KMS-11 (cell line): Measurements from ENCODE around the gene PRKCZ.

Source experiments
- H2AFZ ChIP-seq: fragments of 200-600 bp; sonication (generic); 2 replicates; pipeline ENCODE4 v1.6.1; 2016; ENCODE audit warnings: antibody characterized with exemption, mixed run types, low read depth
- H3K27ac ChIP-seq: fragments of 200-600 bp; sonication (generic); 2 replicates; pipeline ENCODE4 v1.6.1; 2016; ENCODE audit warnings: mild to moderate bottlenecking, mixed run types
- H3K27me3 ChIP-seq: fragments of 200-600 bp; sonication (generic); 2 replicates; pipeline ENCODE4 v1.6.1; 2017; ENCODE audit warnings: mild to moderate bottlenecking, low read depth, mixed run types, moderate library complexity; ENCODE audit not compliant: insufficient read depth
- H3K36me3 ChIP-seq: fragments of 200-600 bp; sonication (generic); 2 replicates; pipeline ENCODE4 v1.6.1; 2017; ENCODE audit warnings: mild to moderate bottlenecking, mixed run types; ENCODE audit not compliant: insufficient read depth
- H3K4me1 ChIP-seq: fragments of 200-600 bp; sonication (generic); 2 replicates; pipeline ENCODE4 v1.6.1; 2016; ENCODE audit warnings: mild to moderate bottlenecking, low read depth, mixed run types; ENCODE audit not compliant: poor library complexity, severe bottlenecking
- H3K4me2 ChIP-seq: fragments of 200-600 bp; sonication (generic); 2 replicates; pipeline ENCODE4 v1.7.0; 2016; ENCODE audit warnings: mild to moderate bottlenecking, mixed run types
- H3K4me3 ChIP-seq: fragments of 200-600 bp; sonication (generic); IDR thresholded peaks from 2 replicates; pipeline ENCODE4 v1.6.1; 2017; ENCODE audit warnings: low read depth, low read length, mixed read lengths; ENCODE audit not compliant: insufficient read depth
- H3K79me2 ChIP-seq: fragments of 200-600 bp; sonication (generic); 2 replicates; pipeline ENCODE4 v1.6.1; 2016; ENCODE audit warnings: low read depth, mixed run types; ENCODE audit not compliant: insufficient read depth
- H3K9ac ChIP-seq: fragments of 200-600 bp; sonication (generic); 2 replicates; pipeline ENCODE4 v1.6.1; 2016; ENCODE audit warnings: mild to moderate bottlenecking, mixed run types
- H4K20me1 ChIP-seq: fragments of 200-600 bp; sonication (generic); 2 replicates; pipeline ENCODE4 v1.6.1; 2016; ENCODE audit warnings: mild to moderate bottlenecking, mixed run types; ENCODE audit not compliant: insufficient read depth
- TF ChIP-seq, protein P1 (sequence below): fragments of 200-600 bp; sonication (generic); conservative IDR thresholded peaks from 2 replicates; pipeline ENCODE4 v1.6.1; 2017; ENCODE audit warnings: low read depth, mild to moderate bottlenecking, antibody characterized with exemption, low read length, moderate library complexity, mixed read lengths

PRKCZ gene

DNA sequence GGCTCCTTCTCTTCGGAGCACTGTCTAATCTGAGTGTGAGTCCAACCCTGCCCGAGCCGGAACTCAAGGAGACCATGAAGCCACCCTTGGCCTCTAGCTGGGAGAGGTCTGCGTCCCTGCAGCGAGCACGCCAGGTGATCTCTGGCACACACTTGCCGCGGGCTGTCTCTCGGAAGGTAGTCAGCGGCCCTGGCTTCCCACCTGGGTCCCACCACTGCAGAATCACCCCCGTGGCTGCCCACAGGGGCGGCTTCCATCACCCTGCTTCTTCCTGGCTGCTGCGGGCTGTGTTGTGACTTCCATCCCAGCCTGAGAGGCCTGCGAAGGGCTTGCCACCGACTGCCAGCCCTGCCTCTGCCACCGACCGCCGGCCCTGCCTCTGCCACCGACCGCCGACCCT, 127.3 kb downstream of the PRKCZ start:
- no peaks in the 10 kb centered on the region for H4K20me1 ChIP-seq
- H2AFZ ChIP-seq: no peak overlapping the region
- no peaks in the 10 kb centered on the region for H3K36me3 ChIP-seq
- TF ChIP-seq, protein P1, sequence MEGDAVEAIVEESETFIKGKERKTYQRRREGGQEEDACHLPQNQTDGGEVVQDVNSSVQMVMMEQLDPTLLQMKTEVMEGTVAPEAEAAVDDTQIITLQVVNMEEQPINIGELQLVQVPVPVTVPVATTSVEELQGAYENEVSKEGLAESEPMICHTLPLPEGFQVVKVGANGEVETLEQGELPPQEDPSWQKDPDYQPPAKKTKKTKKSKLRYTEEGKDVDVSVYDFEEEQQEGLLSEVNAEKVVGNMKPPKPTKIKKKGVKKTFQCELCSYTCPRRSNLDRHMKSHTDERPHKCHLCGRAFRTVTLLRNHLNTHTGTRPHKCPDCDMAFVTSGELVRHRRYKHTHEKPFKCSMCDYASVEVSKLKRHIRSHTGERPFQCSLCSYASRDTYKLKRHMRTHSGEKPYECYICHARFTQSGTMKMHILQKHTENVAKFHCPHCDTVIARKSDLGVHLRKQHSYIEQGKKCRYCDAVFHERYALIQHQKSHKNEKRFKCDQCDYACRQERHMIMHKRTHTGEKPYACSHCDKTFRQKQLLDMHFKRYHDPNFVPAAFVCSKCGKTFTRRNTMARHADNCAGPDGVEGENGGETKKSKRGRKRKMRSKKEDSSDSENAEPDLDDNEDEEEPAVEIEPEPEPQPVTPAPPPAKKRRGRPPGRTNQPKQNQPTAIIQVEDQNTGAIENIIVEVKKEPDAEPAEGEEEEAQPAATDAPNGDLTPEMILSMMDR: no peak
- no peak overlapping the region for H3K27ac ChIP-seq
- no peak overlapping the region for H3K9ac ChIP-seq
- no peaks in the 10 kb centered on the region for H3K4me1 ChIP-seq
- H3K79me2 ChIP-seq: no peaks in the 10 kb centered on the region
- H3K4me2 ChIP-seq: no peak overlapping the region
- H3K27me3 ChIP-seq: peaks cover 50% of the 10 kb centered on the region
- H3K4me3 ChIP-seq: no peak overlapping the region

DNA sequence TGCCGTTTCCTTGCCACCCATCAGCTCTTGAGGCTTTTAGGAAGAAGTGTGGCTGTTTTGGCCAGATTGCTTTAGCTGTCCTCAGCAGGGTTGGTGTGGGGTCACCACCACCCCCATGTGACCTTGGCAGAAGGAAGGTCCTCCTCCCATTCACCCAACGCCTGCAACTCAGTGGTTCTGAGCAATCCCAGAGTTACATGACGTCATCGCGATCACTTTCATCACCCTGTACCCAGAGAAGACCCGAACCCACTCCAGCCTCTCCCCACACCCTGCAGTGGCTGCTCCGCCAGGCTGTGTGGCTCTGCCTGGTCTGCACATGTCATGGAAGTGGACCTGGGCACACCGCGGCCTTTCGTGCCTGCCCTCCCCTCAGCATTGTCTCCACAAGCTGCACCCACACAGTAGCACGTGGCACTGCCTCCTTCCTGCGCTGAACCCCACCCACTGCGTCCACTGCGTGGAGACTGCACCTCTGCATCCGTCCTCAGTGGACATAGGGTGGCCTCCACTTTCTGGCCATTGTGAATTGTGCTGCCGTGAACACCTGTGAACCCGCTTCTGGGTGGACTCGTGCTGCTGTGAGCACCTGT, 127.8 kb downstream of the PRKCZ start:
- Histone ChIP-seq H3K36me3 (no peaks in the 10 kb centered on the region), H3K79me2 (no peaks in the 10 kb centered on the region), H3K27ac (no peak overlapping the region), H3K27me3 (peaks cover 50% of the 10 kb centered on the region), H3K9ac (no peak overlapping the region), H3K4me1 (no peaks in the 10 kb centered on the region), H4K20me1 (no peaks in the 10 kb centered on the region), H3K4me3 (no peak overlapping the region), H3K4me2 (no peak overlapping the region), H2AFZ (no peak overlapping the region)
- TF ChIP-seq, protein P1: no peak

DNA sequence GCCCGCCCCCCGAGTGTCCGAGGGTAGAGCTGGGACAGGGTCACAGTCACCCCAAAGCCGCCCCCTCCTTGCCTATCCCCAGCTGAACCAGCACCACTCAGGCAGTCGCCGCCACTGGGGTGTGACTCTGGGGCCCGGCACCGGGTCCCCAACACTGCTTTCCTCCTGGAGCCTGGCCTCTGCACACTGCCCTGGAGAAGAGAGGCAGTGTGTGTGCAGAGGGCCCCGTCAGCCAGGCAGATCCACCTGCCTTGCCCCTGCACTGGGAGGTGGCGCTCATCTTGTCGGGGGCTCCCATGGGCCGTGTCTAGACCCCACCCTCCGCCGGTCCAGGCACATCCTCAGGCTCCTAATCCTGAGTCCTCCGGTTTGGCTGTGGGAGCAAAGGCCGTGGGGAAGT, 128.7 kb downstream of the PRKCZ start:
- TF ChIP-seq, protein P1: no peak

DNA sequence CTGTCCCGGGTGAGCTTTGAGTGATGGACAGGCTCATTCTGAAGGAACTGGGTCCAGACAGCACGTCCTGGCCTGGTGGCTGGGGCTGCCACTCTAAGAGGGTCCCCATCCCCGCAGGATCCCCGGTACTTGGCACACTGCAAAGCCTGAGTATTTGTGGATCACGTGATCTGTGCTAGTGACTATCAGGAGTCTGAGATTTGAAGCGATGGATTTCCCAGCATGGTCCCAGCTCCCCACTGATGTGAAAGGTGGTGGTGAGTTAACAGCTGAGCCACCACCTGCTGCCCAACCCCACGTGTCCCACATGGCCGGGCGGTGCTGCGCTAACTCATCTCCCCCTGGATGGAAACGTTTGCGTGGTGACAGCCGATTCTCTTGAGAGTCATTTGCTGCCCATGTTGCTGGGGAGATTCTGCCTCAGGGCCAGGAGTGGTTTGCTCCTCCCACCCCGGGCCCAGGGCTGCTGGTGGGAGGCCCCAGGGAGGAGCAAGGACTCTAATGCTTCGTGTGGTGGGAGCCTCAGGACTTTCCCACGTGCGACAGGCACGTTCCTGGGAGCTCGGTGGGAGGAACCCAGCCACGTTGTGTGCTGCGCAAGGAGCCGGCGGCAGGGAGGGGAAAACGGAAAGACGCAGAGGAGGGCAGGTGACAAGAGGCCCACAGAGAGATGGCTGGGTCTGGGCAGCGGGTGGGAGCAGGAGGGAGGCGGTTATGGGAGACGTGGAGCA, 129.2 kb downstream of the PRKCZ start:
- Histone ChIP-seq H3K79me2 (no peaks in the 10 kb centered on the region), H2AFZ (no peak overlapping the region), H3K36me3 (no peaks in the 10 kb centered on the region), H3K4me2 (no peak overlapping the region), H3K9ac (no peak overlapping the region), H3K4me3 (no peak overlapping the region), H4K20me1 (no peaks in the 10 kb centered on the region), H3K27ac (no peak overlapping the region), H3K4me1 (no peaks in the 10 kb centered on the region), H3K27me3 (peaks cover 61% of the 10 kb centered on the region)
- TF ChIP-seq, protein P1: no peak

More for the DNA sequence above, 128.7 kb downstream of the PRKCZ start:
- no peak overlapping the region for H3K9ac ChIP-seq
- H3K27ac ChIP-seq: no peak overlapping the region
- no peak overlapping the region for H2AFZ ChIP-seq
- no peaks in the 10 kb centered on the region for H4K20me1 ChIP-seq
- H3K27me3 ChIP-seq: peaks cover 55% of the 10 kb centered on the region
- H3K36me3 ChIP-seq: no peaks in the 10 kb centered on the region
- no peak overlapping the region for H3K4me2 ChIP-seq
- H3K4me1 ChIP-seq: no peaks in the 10 kb centered on the region
- no peak overlapping the region for H3K4me3 ChIP-seq
- H3K79me2 ChIP-seq: no peaks in the 10 kb centered on the region
